Measurements from ENCODE around the gene PLAC1. TPM values are rescaled to one million over a fixed set of nuclear protein-coding genes. Genes with fewer than 3 reads are reported as not detected.

PLAC1 gene
- total RNA-seq, 4 donors from 2014 or later, result not detected

GRCh38 chrX:134520860-134521390 lies 137.3 kb downstream of the PLAC1 start:
- TF ChIP-seq, protein P1, sequence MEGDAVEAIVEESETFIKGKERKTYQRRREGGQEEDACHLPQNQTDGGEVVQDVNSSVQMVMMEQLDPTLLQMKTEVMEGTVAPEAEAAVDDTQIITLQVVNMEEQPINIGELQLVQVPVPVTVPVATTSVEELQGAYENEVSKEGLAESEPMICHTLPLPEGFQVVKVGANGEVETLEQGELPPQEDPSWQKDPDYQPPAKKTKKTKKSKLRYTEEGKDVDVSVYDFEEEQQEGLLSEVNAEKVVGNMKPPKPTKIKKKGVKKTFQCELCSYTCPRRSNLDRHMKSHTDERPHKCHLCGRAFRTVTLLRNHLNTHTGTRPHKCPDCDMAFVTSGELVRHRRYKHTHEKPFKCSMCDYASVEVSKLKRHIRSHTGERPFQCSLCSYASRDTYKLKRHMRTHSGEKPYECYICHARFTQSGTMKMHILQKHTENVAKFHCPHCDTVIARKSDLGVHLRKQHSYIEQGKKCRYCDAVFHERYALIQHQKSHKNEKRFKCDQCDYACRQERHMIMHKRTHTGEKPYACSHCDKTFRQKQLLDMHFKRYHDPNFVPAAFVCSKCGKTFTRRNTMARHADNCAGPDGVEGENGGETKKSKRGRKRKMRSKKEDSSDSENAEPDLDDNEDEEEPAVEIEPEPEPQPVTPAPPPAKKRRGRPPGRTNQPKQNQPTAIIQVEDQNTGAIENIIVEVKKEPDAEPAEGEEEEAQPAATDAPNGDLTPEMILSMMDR (IDR thresholded peaks at IDR 0.05; ENCODE audit: low read depth), result no peak

Small RNAs within 50 kb of the gene (small RNA-seq; reads per million reads assigned to genes)
- not detected for gene AC004383.1
- gene MIR450A1, result not detected
- gene MIR450A2, result not detected
- gene MIR450B, result not detected
- gene MIR503, result 0.61 reads per million
- gene MIR542, result not detected

Other genes with a start within 250 kb of the PLAC1 start
- gene HPRT1, start 198.3 kb downstream of the PLAC1 start, total RNA-seq, result 10 to 100 TPM; 11.3 to 25.4 (median 13.3) TPM
- gene PABIR2, start 138.7 kb upstream of the PLAC1 start, total RNA-seq, result 10 to 100 TPM; 11.9 to 17.6 (median 12.9) TPM